CD14-positive monocyte (primary cell): ENCODE measurements around the gene LRRC61. TPM values are rescaled to one million over a fixed set of nuclear protein-coding genes. Genes with fewer than 3 reads are reported as not detected.

Experiments
- DNase-seq, 3 donors: peaks; one replicate each; pipeline ENCODE4 v3.0.0-alpha.2; 2011 to 2022
- H2AFZ ChIP-seq: 2 replicates; pipeline ENCODE4 v1.6.0; 2012; ENCODE audit warnings: mild to moderate bottlenecking, low read depth, low read length, inconsistent platforms; ENCODE audit not compliant: insufficient read depth, poor library complexity, severe bottlenecking
- H3K27ac ChIP-seq, 2 donors: 1 replicate in 1 of 2; 2 replicates in 1 of 2; pipeline ENCODE4 v1.5.1; 2012 to 2013; ENCODE audit warnings: low read length in 2 of 2, control low read depth in 1 of 2, inconsistent platforms in 1 of 2, low read depth in 1 of 2, mild to moderate bottlenecking in 1 of 2
- H3K27me3 ChIP-seq, 2 donors: one replicate each; pipeline versions ENCODE4 v1.6.0 to v1.6.1; 2011 to 2013; ENCODE audit warnings: low read length in 2 of 2; ENCODE audit not compliant: control insufficient read depth in 2 of 2, insufficient read depth in 2 of 2
- H3K36me3 ChIP-seq, 2 donors: replicated peaks in 1 of 2; 1 replicate in 1 of 2; 2 replicates in 1 of 2; pipeline versions ENCODE4 v1.5.1 to v1.6.1; 2012 to 2013; ENCODE audit warnings: low read length in 2 of 2, control low read depth in 1 of 2, inconsistent platforms in 1 of 2, mild to moderate bottlenecking in 1 of 2; ENCODE audit not compliant: insufficient read depth in 2 of 2, control insufficient read depth in 1 of 2
- H3K4me1 ChIP-seq, 2 donors: 1 replicate in 1 of 2; 2 replicates in 1 of 2; pipeline versions ENCODE4 v1.5.1 to v1.6.1; 2012 to 2013; ENCODE audit warnings: low read length in 2 of 2, control low read depth in 1 of 2, inconsistent platforms in 1 of 2, mild to moderate bottlenecking in 1 of 2, moderate library complexity in 1 of 2; ENCODE audit not compliant: insufficient read depth in 2 of 2, control insufficient read depth in 1 of 2
- H3K4me2 ChIP-seq: replicated peaks from 2 replicates; pipeline ENCODE3; 2012; ENCODE audit warnings: low read length, moderate library complexity, mild to moderate bottlenecking; ENCODE audit not compliant: poor library complexity, severe bottlenecking; ENCODE audit errors: extremely low read depth
- H3K4me3 ChIP-seq, 3 experiments: fragments of 200-600 bp in 1 of 3; sonication (generic) in 1 of 3; replicated peaks in 1 of 3; 1 replicate in 2 of 3; 2 replicates in 1 of 3; pipeline ENCODE4 v1.5.1; 2011 to 2013; ENCODE audit warnings: low read length in 3 of 3, mild to moderate bottlenecking in 3 of 3, control low read depth in 2 of 3, low read depth in 2 of 3, inconsistent platforms in 1 of 3, moderate library complexity in 1 of 3
- H3K79me2 ChIP-seq: 2 replicates; pipeline ENCODE4 v1.6.0; 2012; ENCODE audit warnings: mild to moderate bottlenecking, control low read depth, inconsistent platforms, low read length, moderate library complexity; ENCODE audit not compliant: insufficient read depth
- H3K9ac ChIP-seq: 2 replicates; pipeline ENCODE4 v1.6.0; 2017; ENCODE audit warnings: low read length, mild to moderate bottlenecking; ENCODE audit not compliant: insufficient read depth, poor library complexity, severe bottlenecking
- H3K9me3 ChIP-seq, 2 donors: replicated peaks in 1 of 2; 1 replicate in 1 of 2; 2 replicates in 1 of 2; pipeline versions ENCODE4 v1.5.1 to v1.6.1; 2012 to 2013; ENCODE audit warnings: low read length in 2 of 2, control low read depth in 1 of 2; ENCODE audit not compliant: control insufficient read depth in 1 of 2, insufficient read depth in 1 of 2
- H4K20me1 ChIP-seq: 2 replicates; pipeline ENCODE4 v1.6.0; 2012; ENCODE audit warnings: mild to moderate bottlenecking, low read length, control low read depth, moderate library complexity; ENCODE audit not compliant: insufficient read depth
- H3K27ac Mint-ChIP-seq, 7 donors: one replicate each; pipeline ENCODE4 v1.8.0; 2020; ENCODE audit warnings: mild to moderate bottlenecking in 7 of 7, mixed read lengths in 7 of 7, moderate library complexity in 6 of 7, inconsistent platforms in 2 of 7
- H3K27me3 Mint-ChIP-seq, 3 donors: one replicate each; pipeline ENCODE4 v1.8.0; 2021 to 2022; ENCODE audit warnings: low read depth in 3 of 3, mild to moderate bottlenecking in 3 of 3, mixed read lengths in 3 of 3, moderate library complexity in 3 of 3, inconsistent platforms in 1 of 3
- H3K36me3 Mint-ChIP-seq, 2 donors: one replicate each; pipeline ENCODE4 v1.8.0; 2020; ENCODE audit warnings: mixed read lengths in 2 of 2, inconsistent platforms in 1 of 2, mild to moderate bottlenecking in 1 of 2
- H3K4me1 Mint-ChIP-seq: one replicate; pipeline ENCODE4 v1.8.0; 2020; ENCODE audit warnings: mild to moderate bottlenecking, mixed read lengths
- H3K4me3 Mint-ChIP-seq, 2 donors: one replicate each; pipeline ENCODE4 v1.8.0; 2020; ENCODE audit warnings: mild to moderate bottlenecking in 2 of 2, mixed read lengths in 2 of 2, moderate library complexity in 1 of 2
- H3K9me3 Mint-ChIP-seq, 7 donors: one replicate each; pipeline ENCODE4 v1.8.0; 2020 to 2022; ENCODE audit warnings: mixed read lengths in 7 of 7, mild to moderate bottlenecking in 6 of 7, moderate library complexity in 6 of 7, inconsistent platforms in 2 of 7
- WGBS: methylation state at CpG from one replicate; pipeline ENCODE4 v1.1.5; 2013; ENCODE audit warnings: missing lambda C conversion rate; ENCODE audit not compliant: insufficient coverage; 5-methylcytosine and 5-hydroxymethylcytosine counted together
- intact Hi-C, 2 donors: fragments of 100-400 bp; cut with micrococcal nuclease; formaldehyde crosslinking; loops; one replicate each; pipeline versions ENCODE4 v1.15.0 to v1.15.1; 2023
- polyA plus RNA-seq, 3 donors: library from polyadenylated mRNA; depleted of rRNA in 1 of 3; unstranded in 2 of 3; stranded (reverse) in 1 of 3; fragments of 300-500 nt in 2 of 3; fragments of >200 nt in 1 of 3; fragmentation: Illumina TruSeq in 2 of 3; gene quantifications; 1 replicate in 2 of 3; 2 replicates in 1 of 3; pipeline ENCODE4 v1.2.3, GENCODE V29; 2012 to 2021
- TF ChIP-seq, protein P1 (sequence below): fragments of 200-600 bp; IDR thresholded peaks from one replicate; pipeline ENCODE4 v1.8.0; 2022; ENCODE audit warnings: antibody characterized with exemption, mild to moderate bottlenecking

LRRC61 gene
- polyA plus RNA-seq, 3 donors: 1.4 to 8.6 (median 5.7) TPM

DNA sequence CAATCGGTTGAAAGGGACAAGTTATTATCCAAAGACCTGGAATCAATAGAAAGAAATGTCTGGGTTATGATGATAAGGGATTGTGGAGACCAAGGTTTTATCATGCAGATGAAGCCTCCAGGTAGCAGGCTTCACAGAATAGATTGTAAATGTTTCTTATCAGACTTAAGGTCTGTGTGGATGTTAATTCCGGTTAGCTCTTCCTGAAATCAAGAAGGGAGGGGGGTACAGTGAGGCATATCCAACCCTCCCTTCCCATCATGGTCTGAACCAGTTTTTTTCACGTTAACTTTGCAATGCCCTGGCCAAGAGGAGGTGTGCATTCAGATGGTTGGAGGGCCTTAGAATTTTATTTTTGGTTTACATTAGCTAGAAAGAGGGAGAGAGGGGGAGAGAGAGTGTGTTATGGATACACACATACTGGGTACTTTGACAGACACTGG is 9.8 kb upstream of the LRRC61 start:
- H3K36me3 ChIP-seq: no peaks in the 10 kb centered on the region
- no peaks in the 10 kb centered on the region for H3K79me2 ChIP-seq
- no peaks in the 10 kb centered on the region for H4K20me1 ChIP-seq
- TF ChIP-seq, protein P1, sequence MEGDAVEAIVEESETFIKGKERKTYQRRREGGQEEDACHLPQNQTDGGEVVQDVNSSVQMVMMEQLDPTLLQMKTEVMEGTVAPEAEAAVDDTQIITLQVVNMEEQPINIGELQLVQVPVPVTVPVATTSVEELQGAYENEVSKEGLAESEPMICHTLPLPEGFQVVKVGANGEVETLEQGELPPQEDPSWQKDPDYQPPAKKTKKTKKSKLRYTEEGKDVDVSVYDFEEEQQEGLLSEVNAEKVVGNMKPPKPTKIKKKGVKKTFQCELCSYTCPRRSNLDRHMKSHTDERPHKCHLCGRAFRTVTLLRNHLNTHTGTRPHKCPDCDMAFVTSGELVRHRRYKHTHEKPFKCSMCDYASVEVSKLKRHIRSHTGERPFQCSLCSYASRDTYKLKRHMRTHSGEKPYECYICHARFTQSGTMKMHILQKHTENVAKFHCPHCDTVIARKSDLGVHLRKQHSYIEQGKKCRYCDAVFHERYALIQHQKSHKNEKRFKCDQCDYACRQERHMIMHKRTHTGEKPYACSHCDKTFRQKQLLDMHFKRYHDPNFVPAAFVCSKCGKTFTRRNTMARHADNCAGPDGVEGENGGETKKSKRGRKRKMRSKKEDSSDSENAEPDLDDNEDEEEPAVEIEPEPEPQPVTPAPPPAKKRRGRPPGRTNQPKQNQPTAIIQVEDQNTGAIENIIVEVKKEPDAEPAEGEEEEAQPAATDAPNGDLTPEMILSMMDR: no peak
- H2AFZ ChIP-seq: no peak overlapping the region
- no peaks in the 10 kb centered on the region for H3K36me3 Mint-ChIP-seq
- H3K9me3 ChIP-seq: no peaks in the 10 kb centered on the region
- H3K4me1 Mint-ChIP-seq: peaks cover 9% of the 10 kb centered on the region
- no peak overlapping the region for H3K9ac ChIP-seq
- H3K4me1 ChIP-seq: peaks cover 0 to 3% of the 10 kb centered on the region in 2 donors
- H3K27ac Mint-ChIP-seq: no peak overlapping the region
- no peaks in the 10 kb centered on the region for H3K27me3 ChIP-seq
- DNase-seq: no peak
- peaks cover 0 to 1% (median 0%) of the 10 kb centered on the region in 3 donors for H3K27me3 Mint-ChIP-seq
- H3K4me2 ChIP-seq: no peak overlapping the region
- H3K4me3 ChIP-seq: no peak overlapping the region
- no peak overlapping the region for H3K27ac ChIP-seq
- intact Hi-C loops: no loop called here
- no peak overlapping the region for H3K4me3 Mint-ChIP-seq
- WGBS: 100% methylated on average over 1 of the region's 3 CpGs
- peaks cover 0 to 3% (median 0%) of the 10 kb centered on the region in 7 donors for H3K9me3 Mint-ChIP-seq

DNA sequence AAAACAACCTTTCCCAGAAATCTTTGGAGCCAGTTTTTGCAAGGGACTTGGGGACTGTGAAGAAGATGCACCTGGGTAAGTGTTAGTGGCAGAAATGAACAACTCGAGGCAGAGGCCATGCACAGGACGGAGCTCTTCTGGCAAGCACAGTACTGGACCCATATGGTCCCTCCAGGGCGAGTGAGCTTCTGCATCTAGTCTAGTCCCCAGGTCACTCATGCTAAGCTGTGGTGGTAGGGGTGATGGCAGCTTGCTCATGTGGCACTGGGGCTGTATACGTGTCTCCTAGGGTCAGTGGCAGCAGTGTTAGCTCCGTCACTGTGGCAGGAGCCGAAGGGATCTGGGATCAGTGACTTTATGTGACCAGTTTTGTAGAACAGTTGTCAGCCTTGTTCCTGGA is 9.3 kb upstream of the LRRC61 start:
- Histone ChIP-seq H3K27me3 (no peaks in the 10 kb centered on the region), H4K20me1 (no peaks in the 10 kb centered on the region), H3K36me3 (no peaks in the 10 kb centered on the region), H3K4me2 (no peak overlapping the region), H3K79me2 (no peaks in the 10 kb centered on the region), H3K4me3 (no peak overlapping the region), H3K27ac (no peak overlapping the region), H3K9ac (no peak overlapping the region), H2AFZ (no peak overlapping the region), H3K9me3 (no peaks in the 10 kb centered on the region), H3K4me1 (peaks cover 0 to 3% of the 10 kb centered on the region in 2 donors)
- Mint-ChIP-seq H3K9me3 (no peaks in the 10 kb centered on the region), H3K27me3 (no peaks in the 10 kb centered on the region), H3K4me1 (peaks cover 9% of the 10 kb centered on the region), H3K4me3 (no peak overlapping the region), H3K36me3 (no peaks in the 10 kb centered on the region), H3K27ac (no peak overlapping the region)
- intact Hi-C loops: no loop called here
- DNase-seq: no peak
- WGBS: 97% methylated on average over 6 of the region's 6 CpGs
- TF ChIP-seq, protein P1: no peak
